NCI-H2171 (cell line): ENCODE data around the gene PARS2.

Experiments used
- DNase-seq: peaks from one replicate; lab custom pipeline; 2025; lab: John Stamatoyannopoulos, UW

Gene PARS2

DNA sequence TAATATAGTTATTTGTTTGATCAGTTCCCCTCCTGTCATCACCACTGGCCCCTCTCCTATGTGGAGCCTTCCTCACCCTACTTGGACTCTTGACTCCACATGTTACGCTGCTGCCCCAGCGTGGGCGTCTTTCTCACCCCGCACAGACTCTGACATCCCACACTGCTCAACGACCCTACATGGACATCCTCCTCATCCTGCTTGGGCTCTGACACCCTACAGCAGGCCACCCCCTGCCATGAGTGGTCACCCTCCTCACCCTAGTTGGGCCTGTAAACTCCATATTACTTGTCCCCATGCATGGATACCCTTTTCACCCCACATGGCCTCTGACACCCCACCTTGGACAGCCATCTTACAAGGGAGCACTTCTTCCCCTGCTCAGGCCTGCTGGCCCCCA, 27.6 kb downstream of the PARS2 start:
- DNase-seq = no peak

DNA sequence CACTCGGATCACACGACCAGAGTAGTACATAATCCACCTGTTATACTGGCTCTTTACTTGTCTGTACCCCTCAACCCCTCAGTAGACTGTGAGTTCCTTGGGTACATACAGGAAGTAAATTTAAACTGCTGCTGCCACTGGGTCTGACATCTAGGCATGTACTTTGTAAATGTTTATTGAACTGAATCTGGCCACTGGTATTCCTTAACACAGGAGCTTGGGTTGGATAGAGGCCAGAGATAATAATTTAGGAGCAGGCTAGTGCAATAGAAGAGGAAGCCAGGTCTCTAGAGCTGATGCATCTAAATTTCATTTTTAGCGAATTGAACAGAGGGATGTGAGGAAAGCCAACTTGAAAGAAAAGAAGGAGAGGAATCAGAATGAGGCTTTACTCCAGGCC, 36.3 kb downstream of the PARS2 start:
- no peak for DNase-seq

DNA sequence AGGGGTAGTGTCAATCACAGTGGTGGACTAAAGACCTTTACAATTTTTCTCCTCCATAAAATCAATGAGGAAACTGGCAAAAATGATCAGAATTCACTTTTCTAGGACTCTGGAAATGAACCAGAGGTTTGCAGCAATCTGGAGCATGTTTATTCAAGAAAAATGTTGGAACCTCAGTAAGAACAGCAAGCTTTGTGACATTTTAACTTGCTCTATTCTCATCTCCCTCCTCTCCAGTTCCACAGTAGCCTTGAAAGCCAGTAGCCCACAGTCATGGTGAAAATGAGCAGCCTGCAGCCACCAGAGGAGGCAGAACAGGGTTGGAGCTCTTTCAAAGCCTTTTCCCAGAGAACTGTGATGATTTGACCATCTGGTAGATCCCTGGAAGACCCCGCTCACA, 39.6 kb downstream of the PARS2 start:
- DNase-seq = no peak

- DNase-seq = no peak
Measured at GRCh38 chr1:54723985-54724384, 40.3 kb downstream of the PARS2 start.

- no peak for DNase-seq
Measured at GRCh38 chr1:54721719-54722118, 42.6 kb downstream of the PARS2 start.

- peak; percentile 24 for DNase-seq
Measured at GRCh38 chr1:54716299-54717047, 47.9 kb downstream of the PARS2 start.

DNA sequence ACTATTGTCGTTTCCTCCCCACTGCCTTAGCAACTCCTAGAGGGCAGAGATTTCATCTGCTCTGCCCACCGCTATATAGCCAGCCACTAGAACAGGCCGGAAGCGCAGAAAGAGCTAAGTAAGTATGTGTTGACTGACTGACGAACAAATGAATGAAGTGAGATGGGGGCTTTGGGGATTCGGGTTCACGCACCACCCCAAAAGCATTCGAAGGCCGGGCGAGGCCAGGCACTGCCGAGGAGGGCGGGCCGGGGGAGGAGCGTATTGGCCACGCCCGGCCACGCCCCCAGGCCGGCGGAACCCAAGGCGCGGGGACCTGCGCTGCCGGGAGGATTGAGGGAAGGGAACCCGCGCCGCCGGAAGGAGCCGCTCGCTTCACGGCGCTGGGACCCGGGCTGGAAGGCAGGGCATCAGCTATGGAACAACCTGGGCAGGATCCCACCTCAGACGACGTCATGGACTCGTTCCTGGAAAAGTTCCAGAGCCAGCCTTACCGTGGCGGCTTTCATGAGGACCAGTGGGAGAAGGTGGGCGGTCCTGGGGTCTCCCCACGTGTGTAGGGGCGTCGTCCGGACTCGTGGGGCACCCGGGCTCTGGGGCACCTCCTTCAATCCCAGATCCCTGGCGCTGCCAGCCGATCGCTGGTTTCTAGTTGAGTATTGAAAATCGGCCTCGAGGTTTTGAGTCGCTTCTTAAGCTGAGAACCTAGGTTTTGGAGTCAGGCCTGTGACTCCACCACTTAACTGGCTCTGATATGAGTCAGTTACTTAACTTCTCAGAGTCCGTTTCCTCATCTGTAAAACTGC, 48.6 kb downstream of the PARS2 start, which contains the start of gene TTC4:
Gene TTC4 (plus strand): TSS at position 369 of the 806 bp plus-strand sequence. CDS start 48 bp downstream, at position 417.
- peak; percentile 92 for DNase-seq

- DNase-seq = no peak
Measured at GRCh38 chr1:54714881-54715492, 49.3 kb downstream of the PARS2 start.

DNA sequence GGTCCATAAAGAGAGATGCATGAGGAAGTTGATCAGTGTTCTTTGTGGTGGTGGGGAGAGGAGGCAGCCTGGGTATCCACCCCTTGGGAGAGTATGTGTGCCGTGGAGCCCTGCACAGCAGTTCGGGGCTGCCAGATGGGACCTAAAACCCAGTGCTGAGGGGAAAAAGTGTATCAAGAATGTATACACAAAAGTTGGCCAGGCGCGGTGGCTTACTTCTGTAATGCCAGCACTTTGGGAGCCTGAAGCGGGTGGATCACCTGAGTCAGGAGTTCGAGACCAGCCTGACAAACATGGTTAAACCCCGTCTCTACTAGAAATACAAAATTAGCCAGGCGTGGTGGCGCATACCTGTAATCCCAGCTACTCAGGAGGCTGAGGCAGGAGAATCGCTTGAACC, 52.8 kb downstream of the PARS2 start:
- DNase-seq = no peak

- DNase-seq = no peak
Measured at GRCh38 chr1:54710841-54711240, 53.5 kb downstream of the PARS2 start.

DNA sequence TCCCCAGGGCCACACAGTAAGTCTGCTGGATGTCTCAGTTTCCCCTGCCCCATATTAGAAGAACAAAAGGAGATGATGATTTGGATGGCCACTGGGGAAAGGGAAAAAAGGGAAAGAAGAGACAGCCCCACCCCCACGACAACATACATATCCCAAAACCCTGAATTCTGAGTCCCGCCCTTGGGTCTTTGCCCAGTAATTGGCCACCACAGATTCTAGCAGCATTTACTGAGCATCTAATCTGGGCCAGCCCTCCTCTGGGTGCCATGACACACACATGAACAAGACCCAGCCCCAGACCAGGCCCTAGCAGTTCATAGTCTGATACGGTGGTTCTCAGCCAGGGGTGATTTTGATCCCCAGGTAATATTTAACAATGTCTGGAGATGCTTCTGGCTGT, 53.9 kb downstream of the PARS2 start:
- no peak for DNase-seq

DNA sequence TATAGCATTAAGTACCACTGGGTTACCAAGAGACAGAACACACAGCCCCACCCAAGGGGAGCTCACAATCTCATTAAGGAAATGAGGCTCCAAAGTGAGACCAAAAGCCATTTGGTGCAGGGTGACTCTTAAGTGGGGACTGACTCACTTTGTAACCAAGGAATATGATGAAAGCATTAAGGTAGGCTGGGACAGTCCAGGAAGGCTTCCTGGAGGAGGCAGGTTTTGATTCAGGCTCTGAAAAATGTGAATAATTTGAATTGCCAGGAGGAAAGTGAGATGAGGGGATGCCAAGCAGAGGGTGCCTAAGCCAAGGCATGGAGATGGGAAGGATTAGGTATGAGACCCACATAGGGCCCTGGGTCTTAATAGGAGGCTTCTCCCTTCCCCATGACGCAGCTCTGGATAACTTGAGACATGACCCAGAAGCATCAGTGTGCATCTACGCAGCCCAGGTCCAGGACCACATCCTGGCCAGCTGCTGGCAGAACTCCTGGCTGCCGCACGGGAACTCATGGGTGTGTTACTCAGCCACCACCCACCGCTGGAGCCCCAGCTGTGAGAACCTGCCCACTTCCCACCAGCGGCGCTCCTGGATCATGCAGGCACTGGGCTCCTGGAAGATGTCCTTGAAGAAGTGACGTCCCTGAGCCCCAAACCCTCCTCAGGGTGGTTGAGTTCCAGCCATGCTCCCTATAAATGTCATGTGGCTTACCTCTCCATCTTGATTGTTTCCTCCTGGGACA, 54.6 kb downstream of the PARS2 start:
- no peak for DNase-seq

DNA sequence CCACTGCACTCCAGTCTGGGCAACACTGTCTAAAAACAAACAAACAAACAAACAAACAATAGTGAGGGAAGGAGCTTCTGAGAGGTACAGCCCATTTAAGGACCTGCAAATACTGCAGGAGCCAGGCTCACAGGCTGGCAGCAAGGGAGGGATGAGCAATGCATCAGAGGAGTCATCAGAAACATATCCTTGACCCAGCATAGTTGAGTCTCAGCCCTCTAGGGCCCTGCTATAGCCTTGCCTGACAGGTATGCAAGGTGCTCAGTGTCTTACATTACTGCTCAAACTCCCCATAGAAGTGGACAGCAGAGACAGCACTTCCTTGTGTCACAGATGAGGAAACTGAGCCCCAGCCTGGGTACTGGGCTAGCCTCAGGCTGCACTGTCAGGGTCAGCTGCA, 55.9 kb downstream of the PARS2 start:
- DNase-seq = no peak
